Measurements from ENCODE around the gene CEBPZOS.

GRCh38 chr2:37171624-37171950 lies 24.7 kb upstream of the CEBPZOS start:
- TF ChIP-seq TOX (CRISPR knock-in tag; IDR thresholded peaks at IDR 0.05; ENCODE audit: borderline replicate concordance) (no peak), BACH2 (CRISPR knock-in tag; IDR thresholded peaks at IDR 0.05; ENCODE audit: borderline replicate concordance) (no peak), ZFP30 (CRISPR knock-in tag; IDR thresholded peaks at IDR 0.05) (no peak), ZNF70 (CRISPR knock-in tag; IDR thresholded peaks at IDR 0.05) (no peak)
- TF ChIP-seq, protein P1, sequence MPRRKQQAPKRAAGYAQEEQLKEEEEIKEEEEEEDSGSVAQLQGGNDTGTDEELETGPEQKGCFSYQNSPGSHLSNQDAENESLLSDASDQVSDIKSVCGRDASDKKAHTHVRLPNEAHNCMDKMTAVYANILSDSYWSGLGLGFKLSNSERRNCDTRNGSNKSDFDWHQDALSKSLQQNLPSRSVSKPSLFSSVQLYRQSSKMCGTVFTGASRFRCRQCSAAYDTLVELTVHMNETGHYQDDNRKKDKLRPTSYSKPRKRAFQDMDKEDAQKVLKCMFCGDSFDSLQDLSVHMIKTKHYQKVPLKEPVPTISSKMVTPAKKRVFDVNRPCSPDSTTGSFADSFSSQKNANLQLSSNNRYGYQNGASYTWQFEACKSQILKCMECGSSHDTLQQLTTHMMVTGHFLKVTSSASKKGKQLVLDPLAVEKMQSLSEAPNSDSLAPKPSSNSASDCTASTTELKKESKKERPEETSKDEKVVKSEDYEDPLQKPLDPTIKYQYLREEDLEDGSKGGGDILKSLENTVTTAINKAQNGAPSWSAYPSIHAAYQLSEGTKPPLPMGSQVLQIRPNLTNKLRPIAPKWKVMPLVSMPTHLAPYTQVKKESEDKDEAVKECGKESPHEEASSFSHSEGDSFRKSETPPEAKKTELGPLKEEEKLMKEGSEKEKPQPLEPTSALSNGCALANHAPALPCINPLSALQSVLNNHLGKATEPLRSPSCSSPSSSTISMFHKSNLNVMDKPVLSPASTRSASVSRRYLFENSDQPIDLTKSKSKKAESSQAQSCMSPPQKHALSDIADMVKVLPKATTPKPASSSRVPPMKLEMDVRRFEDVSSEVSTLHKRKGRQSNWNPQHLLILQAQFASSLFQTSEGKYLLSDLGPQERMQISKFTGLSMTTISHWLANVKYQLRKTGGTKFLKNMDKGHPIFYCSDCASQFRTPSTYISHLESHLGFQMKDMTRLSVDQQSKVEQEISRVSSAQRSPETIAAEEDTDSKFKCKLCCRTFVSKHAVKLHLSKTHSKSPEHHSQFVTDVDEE (CRISPR knock-in tag; IDR thresholded peaks at IDR 0.05): no peak
- TF ChIP-seq, protein P2, sequence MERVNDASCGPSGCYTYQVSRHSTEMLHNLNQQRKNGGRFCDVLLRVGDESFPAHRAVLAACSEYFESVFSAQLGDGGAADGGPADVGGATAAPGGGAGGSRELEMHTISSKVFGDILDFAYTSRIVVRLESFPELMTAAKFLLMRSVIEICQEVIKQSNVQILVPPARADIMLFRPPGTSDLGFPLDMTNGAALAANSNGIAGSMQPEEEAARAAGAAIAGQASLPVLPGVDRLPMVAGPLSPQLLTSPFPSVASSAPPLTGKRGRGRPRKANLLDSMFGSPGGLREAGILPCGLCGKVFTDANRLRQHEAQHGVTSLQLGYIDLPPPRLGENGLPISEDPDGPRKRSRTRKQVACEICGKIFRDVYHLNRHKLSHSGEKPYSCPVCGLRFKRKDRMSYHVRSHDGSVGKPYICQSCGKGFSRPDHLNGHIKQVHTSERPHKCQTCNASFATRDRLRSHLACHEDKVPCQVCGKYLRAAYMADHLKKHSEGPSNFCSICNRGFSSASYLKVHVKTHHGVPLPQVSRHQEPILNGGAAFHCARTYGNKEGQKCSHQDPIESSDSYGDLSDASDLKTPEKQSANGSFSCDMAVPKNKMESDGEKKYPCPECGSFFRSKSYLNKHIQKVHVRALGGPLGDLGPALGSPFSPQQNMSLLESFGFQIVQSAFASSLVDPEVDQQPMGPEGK (CRISPR knock-in tag; IDR thresholded peaks at IDR 0.05; ENCODE audit: borderline replicate concordance): no peak

Measured in SK-N-SH treated with all-trans-retinoic acid at 6 μM for 48 hours (cell line).